Progenitor cell of endocrine pancreas (in vitro differentiated cells): Measurements from ENCODE around the gene RNF17. TPM values are rescaled to one million over a fixed set of nuclear protein-coding genes. Genes with fewer than 3 reads are reported as not detected.

Experiments used
- total RNA-seq: library from RNA; stranded (reverse); gene quantifications from 2 replicates; pipeline ENCODE4 v1.2.1, GENCODE V29; 2021

The RNF17 gene
- total RNA-seq, 1 donor from 2014 or later, result not detected

Other genes starting within 250 kb of the RNF17 start
- gene ATP12A, start 83.8 kb upstream of the RNF17 start, total RNA-seq, result 1.9 TPM in 2 replicates